Measurements from ENCODE around the gene HDDC2.

Gene HDDC2

DNA sequence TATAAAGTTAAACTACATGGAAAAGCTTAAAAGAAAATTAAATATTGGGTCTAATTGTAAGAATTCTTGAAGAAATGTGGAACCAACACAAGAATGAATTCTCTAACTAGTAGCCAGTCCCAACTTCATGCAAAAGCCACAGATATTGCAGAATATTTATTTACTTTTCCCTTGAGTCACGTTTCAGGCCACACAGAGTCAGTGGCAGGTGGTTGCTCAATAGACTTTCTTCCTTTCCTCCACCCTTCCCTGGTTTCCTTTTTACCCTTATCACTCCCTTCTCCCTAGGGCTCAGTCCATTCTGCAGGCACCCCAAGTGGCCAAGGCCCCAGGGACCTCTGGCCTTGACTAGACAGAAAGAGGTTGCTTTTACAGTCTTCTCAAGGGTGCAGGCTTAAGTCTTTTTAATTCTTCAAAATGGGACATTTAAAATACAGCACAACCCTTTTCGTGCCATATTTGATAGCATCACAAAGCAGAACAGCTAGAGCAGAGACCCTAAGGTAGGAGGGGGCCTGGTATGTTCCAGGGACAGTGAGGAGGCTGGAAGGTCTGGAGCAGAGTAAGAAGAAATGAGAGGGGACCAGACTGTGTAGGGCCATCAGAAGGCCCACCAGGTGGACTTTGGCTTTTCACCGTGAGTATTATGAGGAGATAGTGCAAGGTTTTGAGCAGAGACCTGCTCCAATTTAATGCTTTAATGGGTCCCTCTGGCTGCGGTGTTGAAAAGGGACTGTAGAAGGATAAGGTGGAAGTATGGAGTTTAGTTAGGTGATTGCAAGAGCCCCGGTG, 65.0 kb downstream of the HDDC2 start:
- DNase-seq (ENCODE audit: low read depth in 2 of 2) = no peak

DNA sequence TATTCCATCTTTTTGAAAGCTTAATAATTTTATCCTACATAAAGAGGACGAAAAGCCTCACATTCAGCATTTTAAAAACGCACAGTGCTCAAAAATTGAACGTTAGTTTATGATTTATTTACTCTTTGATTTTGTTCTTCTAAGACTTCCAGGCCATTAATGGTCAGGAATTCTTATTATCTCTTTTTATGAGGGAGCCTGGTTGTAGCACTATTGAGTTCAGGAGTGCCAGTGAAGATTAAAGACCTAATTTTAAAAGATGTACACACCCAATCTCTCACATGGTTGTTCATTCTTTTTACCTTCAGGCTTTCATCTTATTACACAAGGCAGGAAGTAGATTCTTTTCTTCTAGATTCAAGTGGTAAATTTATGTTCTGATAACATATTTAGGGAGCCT, 68.6 kb downstream of the HDDC2 start:
- DNase-seq (ENCODE audit: low read depth in 2 of 2) = no peak

DNA sequence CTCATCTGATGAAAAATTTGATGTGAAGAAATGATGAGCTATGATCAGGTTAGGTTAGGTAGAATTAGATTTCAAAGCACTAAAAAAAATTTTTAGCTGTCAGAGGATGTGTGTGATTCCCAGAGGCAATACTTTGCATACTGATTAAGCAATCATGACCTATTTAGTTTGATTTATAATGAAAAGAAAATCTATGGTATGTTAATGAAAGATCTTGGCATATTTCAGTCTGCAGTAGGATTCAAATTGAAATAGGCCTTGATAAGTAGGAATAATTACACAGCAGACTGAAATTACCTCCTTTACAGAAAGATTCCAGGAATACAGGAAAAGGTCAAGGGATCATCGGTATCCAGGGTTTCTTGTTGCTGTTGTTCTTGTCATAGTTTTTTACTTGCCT, 69.3 kb downstream of the HDDC2 start:
- no peak for DNase-seq (ENCODE audit: low read depth in 2 of 2)

DNA sequence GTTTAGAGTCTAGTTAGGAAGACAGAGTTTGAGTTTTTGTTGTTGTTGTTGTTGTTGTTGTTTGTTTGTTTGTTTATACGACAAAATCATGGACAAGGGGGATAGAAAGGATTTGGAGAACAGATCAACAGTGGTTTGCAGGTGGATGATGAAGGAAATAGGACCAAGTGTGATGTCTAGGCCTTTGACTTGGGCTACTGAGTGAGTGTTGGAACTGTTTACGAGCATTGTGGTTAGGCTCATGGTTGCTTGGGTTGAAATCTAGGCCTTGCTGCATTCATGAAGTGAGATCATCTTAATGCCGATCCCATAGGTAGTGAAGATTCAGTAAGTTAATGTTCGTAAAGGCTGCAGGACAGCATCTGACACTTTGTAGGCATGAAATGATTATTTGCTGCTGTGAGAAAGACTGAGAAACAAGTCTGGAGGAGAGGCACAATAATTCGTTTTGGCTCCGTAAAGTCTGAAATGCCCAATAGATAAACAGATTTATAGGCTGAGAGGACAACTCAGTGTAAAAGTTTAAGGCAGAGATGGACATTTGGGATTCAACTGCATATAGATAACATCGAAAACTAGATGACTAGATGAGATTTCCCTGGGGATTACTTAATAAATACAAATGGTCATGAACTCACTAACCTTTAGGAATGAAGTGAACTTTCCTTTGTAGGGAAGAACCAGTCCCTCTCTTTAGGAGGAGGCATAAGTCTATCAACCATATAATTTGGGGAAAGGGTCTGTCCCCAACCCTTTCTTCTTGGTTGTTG, 70.0 kb downstream of the HDDC2 start:
- no peak for DNase-seq (ENCODE audit: low read depth in 2 of 2)

DNA sequence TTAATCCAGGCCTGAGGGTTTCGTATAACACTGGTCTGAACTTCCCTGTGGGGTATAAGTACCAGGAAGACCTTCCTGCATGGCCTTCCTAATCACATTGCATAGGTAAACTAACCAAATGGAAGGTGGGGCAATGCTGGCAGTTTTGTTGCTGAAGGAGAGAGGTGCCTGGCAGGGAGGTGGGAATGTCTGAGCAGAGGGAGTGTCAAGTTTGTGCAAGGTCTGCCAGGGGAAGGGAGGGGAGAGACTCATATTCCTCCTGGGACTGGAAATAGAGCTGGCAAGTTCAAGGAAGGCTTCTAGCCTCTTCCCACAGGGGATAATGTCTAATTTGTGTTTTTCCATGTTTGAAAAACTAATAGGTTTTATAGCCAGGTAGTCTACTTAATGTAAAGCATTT, 70.6 kb downstream of the HDDC2 start:
- no peak for DNase-seq (ENCODE audit: low read depth in 2 of 2)

DNA sequence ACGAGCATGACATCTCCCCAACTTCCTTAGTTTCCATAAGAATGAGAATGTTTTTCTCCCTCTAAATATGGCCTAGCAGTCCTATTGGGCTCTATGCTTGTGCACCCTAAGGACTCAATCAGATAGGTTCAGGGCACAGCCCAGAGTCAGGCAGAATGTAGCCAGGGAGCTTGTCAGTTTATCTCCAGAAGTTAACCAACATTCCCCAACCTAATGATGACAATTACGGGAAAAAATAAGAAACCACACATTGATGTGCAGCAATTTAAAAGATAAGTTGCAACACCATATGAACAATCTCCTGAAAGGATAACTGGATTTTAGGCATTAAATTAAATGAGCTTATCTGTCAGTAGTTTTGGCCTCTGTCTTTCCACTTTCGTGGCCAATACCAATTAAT, 71.1 kb downstream of the HDDC2 start:
- no peak for DNase-seq (ENCODE audit: low read depth in 2 of 2)

DNA sequence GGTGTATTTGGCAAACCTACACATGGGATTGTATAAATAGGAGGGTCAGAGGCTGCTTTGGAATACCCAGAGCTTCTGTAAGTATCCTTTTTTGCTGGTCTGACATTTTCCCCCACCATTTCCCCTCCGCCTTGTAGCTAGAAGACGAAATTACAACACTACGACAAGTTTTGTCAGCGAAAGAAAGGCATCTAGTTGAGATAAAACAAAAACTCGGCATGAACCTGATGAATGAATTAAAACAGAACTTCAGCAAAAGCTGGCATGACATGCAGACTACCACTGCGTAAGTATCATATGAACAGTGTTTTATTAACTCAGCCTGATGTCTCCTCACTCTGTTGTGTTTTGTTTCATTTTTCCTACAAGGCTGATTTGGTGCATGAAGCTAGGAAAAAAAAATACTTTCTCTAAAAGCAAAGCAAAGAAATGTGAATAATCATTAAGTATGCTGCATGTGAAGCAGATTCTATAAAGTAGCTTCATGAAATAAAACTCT, 72.7 kb downstream of the HDDC2 start:
- no peak for DNase-seq (ENCODE audit: low read depth in 2 of 2)

DNA sequence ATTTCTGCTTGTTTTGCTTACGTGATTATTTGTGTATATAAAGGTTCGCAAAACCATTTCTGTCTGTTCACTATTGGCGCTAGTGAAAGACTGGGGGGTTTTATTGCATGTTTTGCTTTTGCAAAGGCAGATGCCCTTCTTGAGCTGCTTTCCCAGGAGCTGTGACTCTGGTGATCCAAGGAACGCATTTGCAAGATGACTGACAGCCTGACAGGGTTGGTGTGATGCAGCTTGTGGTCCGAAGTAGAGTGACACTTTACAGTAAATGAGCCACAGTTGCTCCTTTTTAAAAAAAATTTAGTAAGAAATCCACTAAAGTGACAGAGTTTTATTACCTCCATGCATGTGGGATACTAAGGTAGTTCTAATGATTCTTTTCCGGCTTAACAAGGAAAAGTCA, 74.5 kb downstream of the HDDC2 start:
- DNase-seq (ENCODE audit: low read depth in 2 of 2) = no peak
